Prostate gland (tissue), 2 donors: Measurements from ENCODE around the gene PLEKHG7. TPM values are rescaled to one million over a fixed set of nuclear protein-coding genes. Genes with fewer than 3 reads are reported as not detected.

Experiments
- DNase-seq: peaks from one replicate; pipeline ENCODE4 v3.0.0-alpha.2; 2019; ENCODE audit warnings: low spot score
- H3K27ac ChIP-seq, 2 donors: fragments of 200-600 bp; sonication (generic); 2 replicates each; pipeline ENCODE4 v1.5.1; 2017 to 2019
- H3K27me3 ChIP-seq: fragments of 200-600 bp; sonication (generic); replicated peaks from 2 replicates; pipeline ENCODE4 v1.5.1; 2019; ENCODE audit not compliant: insufficient read depth
- H3K36me3 ChIP-seq, 2 donors: fragments of 200-600 bp; sonication (generic); 1 replicate in 1 of 2; 2 replicates in 1 of 2; pipeline versions ENCODE4 v1.5.1 to v1.8.1; 2017 to 2019
- H3K4me1 ChIP-seq: fragments of 200-600 bp; sonication (generic); replicated peaks from 2 replicates; pipeline ENCODE4 v1.5.1; 2019
- H3K4me3 ChIP-seq, 2 donors: fragments of 200-600 bp; sonication (generic); 2 replicates each; pipeline ENCODE4 v1.5.1; 2017 to 2019
- H3K9me3 ChIP-seq: fragments of 200-600 bp; sonication (generic); 2 replicates; pipeline ENCODE4 v1.5.1; 2017
- POLR2A ChIP-seq: fragments of 450-650 bp; IDR thresholded peaks from one replicate; pipeline ENCODE4 v1.6.1; 2016; ENCODE audit warnings: antibody characterized with exemption, mild to moderate bottlenecking
- POLR2AphosphoS5 ChIP-seq: sonication (generic); formaldehyde crosslinking; IDR thresholded peaks from one replicate; pipeline ENCODE4 v1.6.1; 2017; ENCODE audit warnings: antibody characterized with exemption
- WGBS: methylation state at CpG from one replicate; pipeline ENCODE4 v1.1.5; 2018; 5-methylcytosine and 5-hydroxymethylcytosine counted together
- intact Hi-C: fragments of 100-400 bp; cut with DNase I; formaldehyde crosslinking; loops from one replicate; pipeline ENCODE4 v1.14.2; 2022
- total RNA-seq, 2 donors: library from RNA; depleted of rRNA; stranded (reverse); fragments of >200 nt; gene quantifications; one replicate each; pipeline ENCODE4 v1.1.0, GENCODE V29; 2016
- TF ChIP-seq, protein P1 (sequence below), 4 experiments: fragments of 200-600 bp in 2 of 4; fragments of 450-650 bp in 2 of 4; sonication (generic) in 2 of 4; IDR thresholded peaks; 1 replicate in 3 of 4; 2 replicates in 1 of 4; pipeline ENCODE4 v1.5.1; 2016 to 2019; ENCODE audit warnings: antibody characterized with exemption in 4 of 4, mild to moderate bottlenecking in 2 of 4, moderate library complexity in 2 of 4

Gene PLEKHG7
- total RNA-seq, 2 donors from 2014 or later = 0.50 to 1.4 TPM

DNA sequence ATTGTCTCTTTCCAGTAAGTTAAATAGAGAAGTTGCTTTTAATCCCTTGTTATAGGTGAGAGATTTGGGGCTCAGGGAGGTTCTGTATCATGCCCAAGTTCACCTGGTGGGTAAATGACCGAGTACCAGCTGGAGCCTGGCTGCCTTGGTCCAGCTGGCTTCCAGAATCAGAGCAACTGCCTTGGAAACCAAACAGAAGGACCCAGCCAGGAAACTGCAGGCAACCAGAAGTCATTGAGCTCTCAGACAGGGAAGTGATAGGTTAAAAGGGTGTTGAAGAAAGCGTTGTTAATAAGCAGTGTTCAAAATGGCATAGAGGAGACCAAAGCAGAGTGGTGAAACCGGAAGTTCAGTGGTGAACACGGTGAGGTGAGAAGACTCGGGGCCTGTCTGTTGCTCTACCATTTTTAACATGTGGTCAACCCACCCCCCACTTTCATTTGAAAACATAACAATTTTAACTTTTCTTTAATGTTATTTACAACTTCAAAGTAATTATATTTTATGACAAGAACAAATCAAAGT lies 54.9 kb downstream of the PLEKHG7 start:
- Histone ChIP-seq H3K27ac (no peak overlapping the region), H3K9me3 (no peaks in the 10 kb centered on the region), H3K4me3 (no peak overlapping the region), H3K27me3 (no peaks in the 10 kb centered on the region), H3K36me3 (no peaks in the 10 kb centered on the region), H3K4me1 (no peaks in the 10 kb centered on the region)
- 63% methylated on average over 5 of the region's 5 CpGs for WGBS
- TF ChIP-seq, protein P1, sequence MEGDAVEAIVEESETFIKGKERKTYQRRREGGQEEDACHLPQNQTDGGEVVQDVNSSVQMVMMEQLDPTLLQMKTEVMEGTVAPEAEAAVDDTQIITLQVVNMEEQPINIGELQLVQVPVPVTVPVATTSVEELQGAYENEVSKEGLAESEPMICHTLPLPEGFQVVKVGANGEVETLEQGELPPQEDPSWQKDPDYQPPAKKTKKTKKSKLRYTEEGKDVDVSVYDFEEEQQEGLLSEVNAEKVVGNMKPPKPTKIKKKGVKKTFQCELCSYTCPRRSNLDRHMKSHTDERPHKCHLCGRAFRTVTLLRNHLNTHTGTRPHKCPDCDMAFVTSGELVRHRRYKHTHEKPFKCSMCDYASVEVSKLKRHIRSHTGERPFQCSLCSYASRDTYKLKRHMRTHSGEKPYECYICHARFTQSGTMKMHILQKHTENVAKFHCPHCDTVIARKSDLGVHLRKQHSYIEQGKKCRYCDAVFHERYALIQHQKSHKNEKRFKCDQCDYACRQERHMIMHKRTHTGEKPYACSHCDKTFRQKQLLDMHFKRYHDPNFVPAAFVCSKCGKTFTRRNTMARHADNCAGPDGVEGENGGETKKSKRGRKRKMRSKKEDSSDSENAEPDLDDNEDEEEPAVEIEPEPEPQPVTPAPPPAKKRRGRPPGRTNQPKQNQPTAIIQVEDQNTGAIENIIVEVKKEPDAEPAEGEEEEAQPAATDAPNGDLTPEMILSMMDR (IDR thresholded peaks at IDR 0.05) = no peak
- no peak for TF ChIP-seq POLR2A
- TF ChIP-seq POLR2AphosphoS5 = no peak
- intact Hi-C loops = no loop called here
- no peak for DNase-seq

DNA sequence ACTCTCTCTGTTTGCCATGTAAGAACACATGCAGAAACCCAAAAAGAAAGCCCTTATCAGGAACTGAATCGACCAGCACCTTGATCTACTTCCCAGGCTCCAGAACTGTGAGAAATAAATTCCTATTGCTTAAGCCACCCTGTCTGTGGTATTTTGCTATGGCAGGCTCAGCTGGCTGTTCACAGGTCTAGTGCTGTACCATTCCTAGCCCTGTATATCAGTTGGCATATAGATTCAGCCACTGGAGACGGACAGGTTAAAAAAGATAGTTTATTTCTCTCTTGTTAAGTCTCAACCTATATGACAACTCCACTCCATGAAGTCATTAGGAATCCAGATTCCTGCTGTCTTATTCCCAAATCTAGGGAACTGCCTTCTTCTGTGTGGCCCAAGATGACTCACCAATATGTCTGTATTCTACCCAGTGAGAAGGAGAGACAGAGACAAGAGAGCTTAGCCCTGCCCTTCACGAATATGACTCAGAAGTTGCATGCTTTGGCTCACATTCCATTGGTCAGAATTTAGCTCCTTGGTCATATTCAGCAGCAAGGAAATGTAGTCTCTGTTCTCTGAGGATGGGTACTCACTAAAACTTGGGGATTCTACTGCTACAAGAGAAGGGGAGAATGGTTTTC lies 57.0 kb downstream of the PLEKHG7 start:
- H3K4me1 ChIP-seq = no peaks in the 10 kb centered on the region
- no peak overlapping the region for H3K27ac ChIP-seq
- no peaks in the 10 kb centered on the region for H3K9me3 ChIP-seq
- H3K36me3 ChIP-seq = no peaks in the 10 kb centered on the region
- no peak for TF ChIP-seq POLR2A
- no peak for TF ChIP-seq POLR2AphosphoS5
- TF ChIP-seq, protein P1 (IDR thresholded peaks at IDR 0.05) = no peak
- DNase-seq = no peak
- intact Hi-C loops = no loop called here
- H3K27me3 ChIP-seq = no peaks in the 10 kb centered on the region
- WGBS = 90% methylated on average over 3 of the region's 3 CpGs
- H3K4me3 ChIP-seq = no peak overlapping the region

DNA sequence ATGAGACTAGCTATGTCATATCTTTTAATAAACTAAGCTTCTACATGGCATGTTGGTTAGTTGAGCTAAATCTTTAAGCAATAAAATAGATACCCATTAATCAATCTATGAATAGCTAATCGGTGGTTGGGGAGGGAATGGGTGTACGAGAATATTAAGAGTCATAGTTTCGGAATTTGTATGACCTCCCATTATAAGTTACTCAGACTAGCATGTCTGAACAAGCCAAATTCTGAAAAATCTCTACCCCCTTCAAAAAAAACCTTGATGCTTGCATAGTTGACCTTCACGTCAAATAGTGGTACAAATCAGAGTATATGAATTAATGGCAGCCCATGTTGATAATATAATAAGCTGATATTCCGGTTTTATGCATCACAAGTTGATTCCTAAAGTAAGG lies 60.0 kb downstream of the PLEKHG7 start:
- DNase-seq = no peak
- TF ChIP-seq, protein P1 (IDR thresholded peaks at IDR 0.05) = no peak
- TF ChIP-seq POLR2AphosphoS5 (no peak), POLR2A (no peak)
- Histone ChIP-seq H3K4me1 (no peaks in the 10 kb centered on the region), H3K27ac (no peak overlapping the region), H3K27me3 (no peaks in the 10 kb centered on the region), H3K36me3 (no peaks in the 10 kb centered on the region), H3K4me3 (no peak overlapping the region), H3K9me3 (no peaks in the 10 kb centered on the region)
- intact Hi-C loops = no loop called here
- 93% methylated on average over 5 of the region's 5 CpGs for WGBS

DNA sequence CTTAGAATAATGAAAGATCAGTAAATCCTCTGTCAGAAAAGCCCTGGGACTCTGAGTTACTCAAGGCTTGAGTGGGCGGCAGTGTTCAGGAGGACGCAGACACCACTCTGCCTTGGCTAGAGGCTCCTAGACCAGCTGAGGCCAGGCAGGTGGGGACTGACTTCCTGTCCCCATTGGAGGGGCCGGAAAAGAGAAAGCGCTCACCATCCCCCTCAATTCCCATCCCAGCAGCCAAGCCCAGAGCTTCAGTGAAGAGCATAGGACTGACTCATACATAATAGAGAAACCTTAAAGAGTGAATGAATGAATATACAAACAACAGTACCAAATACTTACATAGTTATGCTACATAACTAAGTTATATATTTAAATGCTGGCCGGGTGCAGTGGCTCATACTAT lies 62.0 kb downstream of the PLEKHG7 start:
- Histone ChIP-seq H3K4me1 (no peaks in the 10 kb centered on the region), H3K27me3 (no peaks in the 10 kb centered on the region), H3K9me3 (no peaks in the 10 kb centered on the region), H3K4me3 (no peak overlapping the region), H3K36me3 (no peaks in the 10 kb centered on the region), H3K27ac (no peak overlapping the region)
- intact Hi-C loops = no loop called here
- no peak for TF ChIP-seq POLR2A
- no peak for TF ChIP-seq POLR2AphosphoS5
- TF ChIP-seq, protein P1 (IDR thresholded peaks at IDR 0.05) = no peak
- 90% methylated on average over 5 of the region's 5 CpGs for whole genome bisulfite sequencing
- no peak for DNase-seq

DNA sequence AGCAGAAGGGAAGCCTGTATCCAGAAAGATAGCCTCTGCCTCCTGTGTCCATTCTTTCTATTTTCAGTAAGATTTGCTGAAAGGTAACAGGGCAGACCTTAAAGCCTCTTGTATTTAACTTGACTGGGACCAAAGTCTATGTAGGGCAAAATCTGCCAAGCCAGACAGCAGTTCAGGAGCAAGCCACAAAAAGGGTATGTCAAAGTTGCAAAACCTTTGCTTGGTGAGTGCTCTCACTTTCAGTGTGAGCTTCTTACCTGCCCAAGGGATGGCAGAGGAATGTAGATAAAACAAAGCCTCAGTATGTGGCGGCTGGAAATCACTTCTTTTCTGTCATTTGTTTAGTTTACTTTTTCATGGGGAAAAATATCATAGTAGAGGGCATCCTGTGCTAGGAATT lies 63.1 kb downstream of the PLEKHG7 start:
- intact Hi-C loops = no loop called here
- WGBS = 76% methylated on average over 1 of the region's 1 CpG
- Histone ChIP-seq H3K27ac (no peak overlapping the region), H3K9me3 (no peaks in the 10 kb centered on the region), H3K4me3 (no peak overlapping the region), H3K4me1 (no peaks in the 10 kb centered on the region), H3K27me3 (no peaks in the 10 kb centered on the region), H3K36me3 (no peaks in the 10 kb centered on the region)
- TF ChIP-seq POLR2A (no peak), POLR2AphosphoS5 (no peak)
- TF ChIP-seq, protein P1 (IDR thresholded peaks at IDR 0.05) = no peak
- DNase-seq = no peak
